ENCODE measurements around the gene MYH16.

- TF ChIP-seq CTCF (conservative IDR thresholded peaks at IDR 0.05; ENCODE audit: low read length) = no peak
- TF ChIP-seq EZH2phosphoT487 (IDR thresholded peaks at IDR 0.05; ENCODE audit: borderline replicate concordance, low read depth, low read length) = no peak
Measured at GRCh38 chr7:99293167-99293566, 20.5 kb downstream of the MYH16 start.
